ENCODE measurements around the gene TMEM163.

DNA sequence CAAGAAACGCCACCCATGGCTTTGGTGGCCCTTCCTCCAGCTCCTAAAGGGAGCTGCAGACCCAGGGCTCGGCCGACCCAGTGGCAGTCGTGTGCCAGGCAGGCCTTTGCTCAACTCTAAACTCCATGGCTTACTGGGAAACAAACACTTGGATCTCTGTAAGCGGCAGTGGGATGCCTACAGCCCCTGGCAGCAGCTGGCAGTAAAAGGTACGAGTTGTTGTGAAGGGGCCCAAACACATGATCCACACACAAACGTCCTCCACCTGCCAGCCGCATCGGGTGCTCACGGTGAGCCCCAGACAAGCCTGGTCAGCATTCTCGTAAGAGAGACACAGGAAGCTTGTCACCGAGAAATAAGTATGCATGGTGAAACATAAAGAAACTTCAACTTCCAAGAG lies 250.0 kb downstream of the TMEM163 start:
- TF ChIP-seq, protein P1, sequence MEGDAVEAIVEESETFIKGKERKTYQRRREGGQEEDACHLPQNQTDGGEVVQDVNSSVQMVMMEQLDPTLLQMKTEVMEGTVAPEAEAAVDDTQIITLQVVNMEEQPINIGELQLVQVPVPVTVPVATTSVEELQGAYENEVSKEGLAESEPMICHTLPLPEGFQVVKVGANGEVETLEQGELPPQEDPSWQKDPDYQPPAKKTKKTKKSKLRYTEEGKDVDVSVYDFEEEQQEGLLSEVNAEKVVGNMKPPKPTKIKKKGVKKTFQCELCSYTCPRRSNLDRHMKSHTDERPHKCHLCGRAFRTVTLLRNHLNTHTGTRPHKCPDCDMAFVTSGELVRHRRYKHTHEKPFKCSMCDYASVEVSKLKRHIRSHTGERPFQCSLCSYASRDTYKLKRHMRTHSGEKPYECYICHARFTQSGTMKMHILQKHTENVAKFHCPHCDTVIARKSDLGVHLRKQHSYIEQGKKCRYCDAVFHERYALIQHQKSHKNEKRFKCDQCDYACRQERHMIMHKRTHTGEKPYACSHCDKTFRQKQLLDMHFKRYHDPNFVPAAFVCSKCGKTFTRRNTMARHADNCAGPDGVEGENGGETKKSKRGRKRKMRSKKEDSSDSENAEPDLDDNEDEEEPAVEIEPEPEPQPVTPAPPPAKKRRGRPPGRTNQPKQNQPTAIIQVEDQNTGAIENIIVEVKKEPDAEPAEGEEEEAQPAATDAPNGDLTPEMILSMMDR (IDR thresholded peaks at IDR 0.05; ENCODE audit: low read depth, low read length, poor library complexity, severe bottlenecking): no peak
- TF ChIP-seq EZH2phosphoT487 (IDR thresholded peaks at IDR 0.05; ENCODE audit: borderline replicate concordance, low read length): no peak

All from DOHH2 (cell line).